ENCODE results near the gene OR8B12. TPM values are rescaled to one million over a fixed set of nuclear protein-coding genes. Genes with fewer than 3 reads are reported as not detected.

Gene OR8B12
- total and polyA plus RNA-seq, 7 donors: not detected

GRCh38 chr11:124538019-124538418 lies 5.4 kb downstream of the OR8B12 start:
- H3K4me1 ChIP-seq: no peaks in the 10 kb centered on the region
- intact Hi-C loops (cut with DNase I): no loop called here
- H3K4me3 ChIP-seq: no peak overlapping the region
- TF ChIP-seq CTCF (IDR thresholded peaks at IDR 0.05): no peak
- no peak overlapping the region for H3K27ac ChIP-seq
- H3K27me3 ChIP-seq (ENCODE audit: insufficient read depth in 3 of 3, low read length in 2 of 3): no peaks in the 10 kb centered on the region
- no peaks in the 10 kb centered on the region for H3K9me3 ChIP-seq
- WGBS, 3 donors: 14 to 46% (median 44%) methylated on average over 1 of the region's 1 CpG
- DNase-seq: no peak
- peak in 3 of 4 donors; percentile 28 to 71 (median 42) for ATAC-seq
- H3K36me3 ChIP-seq (ENCODE audit: insufficient read depth in 1 of 2, low read depth in 1 of 2): no peaks in the 10 kb centered on the region

- no peak for TF ChIP-seq CTCF (IDR thresholded peaks at IDR 0.05)
- 56 to 70% (median 59%) methylated on average over 6 of the region's 6 CpGs for WGBS, 3 donors
- H3K36me3 ChIP-seq (ENCODE audit: insufficient read depth in 1 of 2, low read depth in 1 of 2): no peaks in the 10 kb centered on the region
- no peaks in the 10 kb centered on the region for H3K9me3 ChIP-seq
- H3K4me1 ChIP-seq: no peaks in the 10 kb centered on the region
- peak in 1 of 2 donors; percentile 26 for DNase-seq
- no peak for ATAC-seq
- H3K27ac ChIP-seq: no peak overlapping the region
- H3K4me3 ChIP-seq: no peak overlapping the region
- no peaks in the 10 kb centered on the region for H3K27me3 ChIP-seq (ENCODE audit: insufficient read depth in 3 of 3, low read length in 2 of 3)
- intact Hi-C loops (cut with DNase I): no loop called here
Observed at GRCh38 chr11:124536520-124536919, 6.9 kb downstream of the OR8B12 start.

- DNase-seq: peak in 1 of 2 donors; percentile 16
- Histone ChIP-seq H3K9me3 (no peaks in the 10 kb centered on the region), H3K4me3 (no peak overlapping the region), H3K27me3 (ENCODE audit: insufficient read depth in 3 of 3, low read length in 2 of 3) (no peaks in the 10 kb centered on the region), H3K4me1 (no peaks in the 10 kb centered on the region), H3K27ac (no peak overlapping the region), H3K36me3 (ENCODE audit: insufficient read depth in 1 of 2, low read depth in 1 of 2) (no peaks in the 10 kb centered on the region)
- intact Hi-C loops (cut with DNase I): no loop called here
- 72 to 75% (median 74%) methylated on average over 8 of the region's 8 CpGs for WGBS, 3 donors
- ATAC-seq: no peak
- no peak for TF ChIP-seq CTCF (IDR thresholded peaks at IDR 0.05)
Observed at GRCh38 chr11:124535552-124536232, 7.8 kb downstream of the OR8B12 start.

- Histone ChIP-seq H3K4me1 (no peaks in the 10 kb centered on the region), H3K4me3 (no peak overlapping the region), H3K27ac (no peak overlapping the region), H3K27me3 (ENCODE audit: insufficient read depth in 3 of 3, low read length in 2 of 3) (no peaks in the 10 kb centered on the region), H3K36me3 (ENCODE audit: insufficient read depth in 1 of 2, low read depth in 1 of 2) (no peaks in the 10 kb centered on the region), H3K9me3 (no peaks in the 10 kb centered on the region)
- WGBS, 3 donors: 79 to 88% (median 86%) methylated on average over 2 of the region's 2 CpGs
- intact Hi-C loops (cut with DNase I): no loop called here
- DNase-seq: no peak
- no peak for TF ChIP-seq CTCF (IDR thresholded peaks at IDR 0.05)
- ATAC-seq: no peak
Observed at GRCh38 chr11:124534051-124534450, 9.4 kb downstream of the OR8B12 start.

- H3K27ac ChIP-seq: no peak overlapping the region
- DNase-seq: no peak
- WGBS, 3 donors: 51 to 57% (median 51%) methylated on average over 2 of the region's 2 CpGs
- no peak overlapping the region for H3K4me3 ChIP-seq
- no peak for TF ChIP-seq CTCF (IDR thresholded peaks at IDR 0.05)
- intact Hi-C loops (cut with DNase I): no loop called here
- ATAC-seq: no peak
- H3K9me3 ChIP-seq: no peaks in the 10 kb centered on the region
- H3K36me3 ChIP-seq (ENCODE audit: insufficient read depth in 1 of 2, low read depth in 1 of 2): no peaks in the 10 kb centered on the region
- no peaks in the 10 kb centered on the region for H3K27me3 ChIP-seq (ENCODE audit: insufficient read depth in 3 of 3, low read length in 2 of 3)
- H3K4me1 ChIP-seq: no peaks in the 10 kb centered on the region
Observed at GRCh38 chr11:124533626-124534025, 9.8 kb downstream of the OR8B12 start.

Measured in psoas muscle (tissue), 8 donors.